Subcutaneous abdominal adipose tissue (tissue), 5 donors: ENCODE results near the gene CCL21.

ENCODE experiments used
- H3K27ac ChIP-seq: one replicate; pipeline ENCODE4 v1.7.0; 2013; ENCODE audit warnings: low read depth, mild to moderate bottlenecking, inconsistent platforms, low read length, moderate library complexity
- H3K27me3 ChIP-seq, 5 donors: one replicate each; pipeline ENCODE4 v1.7.0; 2013; ENCODE audit warnings: low read length in 5 of 5, inconsistent platforms in 1 of 5; ENCODE audit not compliant: control insufficient read depth in 5 of 5, insufficient read depth in 4 of 5
- H3K36me3 ChIP-seq, 5 donors: one replicate each; pipeline ENCODE4 v1.7.0; 2013; ENCODE audit warnings: low read length in 5 of 5; ENCODE audit not compliant: control insufficient read depth in 5 of 5, insufficient read depth in 5 of 5
- H3K4me1 ChIP-seq, 5 donors: one replicate each; pipeline ENCODE4 v1.7.0; 2013; ENCODE audit warnings: low read length in 5 of 5, mild to moderate bottlenecking in 3 of 5, moderate library complexity in 1 of 5; ENCODE audit not compliant: control insufficient read depth in 5 of 5, insufficient read depth in 5 of 5
- H3K4me3 ChIP-seq, 5 donors: one replicate each; pipeline ENCODE4 v1.7.0; 2013; ENCODE audit warnings: low read length in 5 of 5, low read depth in 1 of 5
- H3K9ac ChIP-seq, 5 donors: one replicate each; pipeline ENCODE4 v1.7.0; 2013; ENCODE audit warnings: low read length in 5 of 5, mild to moderate bottlenecking in 4 of 5, moderate library complexity in 3 of 5
- H3K9me3 ChIP-seq, 5 donors: one replicate each; pipeline ENCODE4 v1.7.0; 2013; ENCODE audit warnings: low read length in 5 of 5; ENCODE audit not compliant: control insufficient read depth in 5 of 5
- donor health status: healthy.
- donor health status: healthy.
- donor health status: healthy.
- donor health status: healthy.
- donor health status: healthy.

The CCL21 gene

DNA sequence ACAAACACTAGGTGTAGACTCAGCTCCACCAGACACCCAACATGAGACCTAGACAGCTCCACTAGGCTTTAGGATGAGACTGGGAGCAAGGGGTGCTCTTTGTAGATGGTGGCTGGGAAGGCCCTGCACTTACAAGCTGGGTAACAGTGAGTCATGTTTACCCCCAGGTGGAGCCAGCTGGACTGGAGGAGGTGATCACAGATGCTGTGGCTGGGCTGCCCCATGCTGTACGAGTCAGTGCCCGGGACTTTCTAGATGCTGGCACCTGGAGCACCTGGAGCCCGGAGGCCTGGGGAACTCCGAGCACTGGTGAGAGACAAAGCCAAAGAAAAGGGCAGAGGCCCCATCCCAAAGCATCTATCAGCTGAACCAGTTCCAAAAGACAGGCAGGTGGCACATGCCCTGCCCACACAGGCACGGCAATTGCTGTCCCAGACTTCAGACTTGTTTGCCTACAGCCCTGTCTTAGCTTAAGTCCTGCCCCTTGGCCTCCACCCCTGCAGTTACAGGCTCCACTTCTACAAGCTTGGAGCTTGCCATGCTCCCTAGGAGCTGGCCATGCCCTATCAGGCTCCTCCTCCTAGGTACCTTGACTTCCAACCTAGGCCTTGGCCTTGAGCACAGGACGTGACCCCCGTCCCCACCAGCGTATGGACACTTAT, 50.2 kb downstream of the CCL21 start:
- H3K9me3 ChIP-seq, result no peaks in the 10 kb centered on the region
- no peak overlapping the region for H3K27ac ChIP-seq
- peaks cover 0 to 15% (median 10%) of the 10 kb centered on the region in 5 donors for H3K4me1 ChIP-seq
- H3K9ac ChIP-seq, result no peak overlapping the region
- no peak overlapping the region for H3K4me3 ChIP-seq
- peaks cover 0 to 42% (median 24%) of the 10 kb centered on the region in 5 donors for H3K36me3 ChIP-seq
- H3K27me3 ChIP-seq, result no peaks in the 10 kb centered on the region
